Spleen (tissue), 11 donors: Measurements from ENCODE around the gene SLC2A9. TPM values are rescaled to one million over a fixed set of nuclear protein-coding genes. Genes with fewer than 3 reads are reported as not detected.

Source experiments
- DNase-seq: peaks from one replicate; pipeline ENCODE4 v3.0.0-alpha.2; 2020
- H3K27ac ChIP-seq, 8 donors: fragments of 200-600 bp; sonication (generic) in 7 of 8; 1 replicate in 4 of 8; 2 replicates in 4 of 8; pipeline versions ENCODE4 v1.5.0 to v1.8.0; 2016 to 2021; ENCODE audit warnings: inconsistent platforms in 4 of 8, mild to moderate bottlenecking in 4 of 8, moderate library complexity in 1 of 8
- H3K27me3 ChIP-seq, 7 donors: fragments of 200-600 bp; sonication (generic) in 6 of 7; replicated peaks in 1 of 7; 1 replicate in 4 of 7; 2 replicates in 3 of 7; pipeline versions ENCODE4 v1.5.0 to v1.8.0; 2016 to 2021; ENCODE audit warnings: inconsistent platforms in 3 of 7, mild to moderate bottlenecking in 1 of 7
- H3K36me3 ChIP-seq, 6 donors: fragments of 200-600 bp; sonication (generic) in 5 of 6; 1 replicate in 4 of 6; 2 replicates in 2 of 6; pipeline versions ENCODE4 v1.5.0 to v1.8.0; 2016 to 2021; ENCODE audit warnings: inconsistent platforms in 2 of 6
- H3K4me1 ChIP-seq, 6 donors: fragments of 200-600 bp; sonication (generic) in 5 of 6; 1 replicate in 3 of 6; 2 replicates in 3 of 6; pipeline versions ENCODE4 v1.5.0 to v1.8.0; 2016 to 2021; ENCODE audit warnings: inconsistent platforms in 3 of 6
- H3K4me3 ChIP-seq, 8 donors: fragments of 200-600 bp; sonication (generic) in 7 of 8; 1 replicate in 4 of 8; 2 replicates in 4 of 8; pipeline versions ENCODE4 v1.5.0 to v1.8.0; 2016 to 2021; ENCODE audit warnings: inconsistent platforms in 4 of 8, mild to moderate bottlenecking in 4 of 8, moderate library complexity in 2 of 8
- H3K9me3 ChIP-seq, 8 donors: fragments of 200-600 bp; sonication (generic) in 7 of 8; 1 replicate in 4 of 8; 2 replicates in 4 of 8; pipeline versions ENCODE4 v1.5.0 to v1.8.0; 2016 to 2021; ENCODE audit warnings: inconsistent platforms in 4 of 8
- POLR2A ChIP-seq, 3 donors: fragments of 450-650 bp; IDR thresholded peaks; one replicate each; pipeline ENCODE4 v1.5.1; 2017; ENCODE audit warnings: antibody characterized with exemption in 3 of 3, mild to moderate bottlenecking in 1 of 3
- POLR2AphosphoS5 ChIP-seq, 3 donors: sonication (generic); formaldehyde crosslinking; IDR thresholded peaks; one replicate each; pipeline ENCODE4 v1.5.1; 2017; ENCODE audit warnings: antibody characterized with exemption in 3 of 3
- WGBS, 5 donors: extraction: QIAGEN DNeasy Blood & Tissue Kit in 3 of 5; methylation state at CpG; one replicate each; pipeline versions ENCODE4 v1.1.5 to v1.1.7; 2013 to 2018; 5-methylcytosine and 5-hydroxymethylcytosine counted together
- intact Hi-C: fragments of 100-400 bp; cut with DNase I; formaldehyde crosslinking; loops from one replicate; pipeline ENCODE4 v1.15.0; 2023; ENCODE audit warnings: low total_unique reads
- polyA plus RNA-seq, 3 donors: library from polyadenylated mRNA; stranded (reverse); fragments of 200-250 nt; gene quantifications; one replicate each; pipeline ENCODE4 v1.2.1, GENCODE V29; 2013
- total RNA-seq, 7 donors: library from RNA; depleted of rRNA in 3 of 7; stranded (reverse); fragments of >200 nt in 3 of 7; fragmentation: NEBNext Ultra II Directional in 4 of 7; extraction: Animal tissue kit (Norgen Biotek cat#: 25700) in 4 of 7; gene quantifications; one replicate each; pipeline versions ENCODE4 v1.1.0 to v1.2.1, GENCODE V29; 2016 to 2021
- TF ChIP-seq, protein P1 (sequence below), 11 experiments: fragments of 200-600 bp in 7 of 11; fragments of 450-650 bp in 4 of 11; sonication (generic) in 4 of 11; IDR thresholded peaks in 8 of 11; conservative IDR thresholded peaks in 3 of 11; 1 replicate in 7 of 11; 2 replicates in 4 of 11; pipeline versions ENCODE4 v1.4.0 to v1.8.0; 2016 to 2021; ENCODE audit warnings: antibody characterized with exemption in 11 of 11, inconsistent platforms in 4 of 11, mild to moderate bottlenecking in 1 of 11
- donor health status: healthy with polysubstance abuse.
- donor health status: DM: no; HTN: no; CAD: no; lungs with moderate emphysema.
- donor health status: DM: no; HTN: no; CAD: no.
- donor health status: Bipolar disorder and iron deficiency.
- donor health status: healthy.
- donor health status: DM: no; HTN: no; CAD: no.
- donor health status: DM: yes; HTN: yes; CAD: no.

SLC2A9 gene
- total and polyA plus RNA-seq, 10 donors: 1.2 to 8.8 (median 5.3) TPM

DNA sequence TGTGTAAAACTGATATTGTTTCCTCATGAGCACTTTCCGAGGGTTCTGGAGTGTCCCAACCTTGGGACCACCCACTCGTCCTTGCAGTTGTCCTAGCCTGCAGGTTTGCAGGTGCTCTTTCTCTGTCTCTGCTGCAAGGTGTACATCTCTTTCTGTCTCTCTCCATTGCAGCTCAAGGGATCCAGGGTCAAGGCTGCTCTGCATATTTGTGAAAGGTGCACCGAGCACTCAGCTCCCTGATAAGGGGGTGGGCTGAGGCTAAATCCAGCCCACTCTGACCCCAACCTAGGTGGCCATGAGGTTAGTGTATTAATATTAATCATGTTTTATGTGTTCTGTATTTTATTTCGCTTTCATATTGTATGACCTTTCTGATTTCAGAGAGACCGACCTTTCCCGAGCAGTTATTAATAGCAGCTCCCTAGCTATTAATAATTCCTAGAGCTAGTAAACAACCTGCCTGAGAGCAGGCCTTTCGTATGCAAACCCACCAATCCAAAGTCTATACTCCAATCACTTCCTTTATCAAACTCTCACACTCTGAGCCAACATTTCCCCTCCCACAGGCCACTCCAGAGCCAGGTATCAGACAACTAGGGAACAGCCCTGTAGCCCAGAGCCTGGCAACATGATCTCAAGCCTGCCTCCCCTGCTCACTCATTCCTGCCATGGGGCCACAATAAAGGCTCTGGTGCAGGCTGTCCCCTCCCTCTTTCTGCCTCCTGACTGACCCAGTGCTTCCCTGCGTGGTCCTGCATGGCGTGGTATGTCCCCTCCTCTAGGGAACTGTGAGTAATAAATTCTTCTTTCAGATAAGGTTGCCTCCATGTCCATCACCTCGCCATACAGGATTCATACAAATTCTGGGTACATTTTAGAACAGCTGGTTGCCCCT, 73.9 kb downstream of the SLC2A9 start:
- H3K4me1 ChIP-seq: no peaks in the 10 kb centered on the region
- no peak for TF ChIP-seq POLR2AphosphoS5 (IDR thresholded peaks at IDR 0.05)
- TF ChIP-seq, protein P1, sequence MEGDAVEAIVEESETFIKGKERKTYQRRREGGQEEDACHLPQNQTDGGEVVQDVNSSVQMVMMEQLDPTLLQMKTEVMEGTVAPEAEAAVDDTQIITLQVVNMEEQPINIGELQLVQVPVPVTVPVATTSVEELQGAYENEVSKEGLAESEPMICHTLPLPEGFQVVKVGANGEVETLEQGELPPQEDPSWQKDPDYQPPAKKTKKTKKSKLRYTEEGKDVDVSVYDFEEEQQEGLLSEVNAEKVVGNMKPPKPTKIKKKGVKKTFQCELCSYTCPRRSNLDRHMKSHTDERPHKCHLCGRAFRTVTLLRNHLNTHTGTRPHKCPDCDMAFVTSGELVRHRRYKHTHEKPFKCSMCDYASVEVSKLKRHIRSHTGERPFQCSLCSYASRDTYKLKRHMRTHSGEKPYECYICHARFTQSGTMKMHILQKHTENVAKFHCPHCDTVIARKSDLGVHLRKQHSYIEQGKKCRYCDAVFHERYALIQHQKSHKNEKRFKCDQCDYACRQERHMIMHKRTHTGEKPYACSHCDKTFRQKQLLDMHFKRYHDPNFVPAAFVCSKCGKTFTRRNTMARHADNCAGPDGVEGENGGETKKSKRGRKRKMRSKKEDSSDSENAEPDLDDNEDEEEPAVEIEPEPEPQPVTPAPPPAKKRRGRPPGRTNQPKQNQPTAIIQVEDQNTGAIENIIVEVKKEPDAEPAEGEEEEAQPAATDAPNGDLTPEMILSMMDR (IDR thresholded peaks at IDR 0.05 in 8 of 11, conservative IDR thresholded peaks at IDR 0.05 in 3 of 11): no peak
- no peak for TF ChIP-seq POLR2A (IDR thresholded peaks at IDR 0.05)
- intact Hi-C loops: no loop called here
- no peaks in the 10 kb centered on the region for H3K27me3 ChIP-seq
- no peak overlapping the region for H3K27ac ChIP-seq
- 78 to 88% (median 81%) methylated on average over 10 of the region's 10 CpGs for WGBS, 5 donors
- H3K9me3 ChIP-seq: no peaks in the 10 kb centered on the region
- no peak overlapping the region for H3K4me3 ChIP-seq
- no peak for DNase-seq
- no peaks in the 10 kb centered on the region for H3K36me3 ChIP-seq

DNA sequence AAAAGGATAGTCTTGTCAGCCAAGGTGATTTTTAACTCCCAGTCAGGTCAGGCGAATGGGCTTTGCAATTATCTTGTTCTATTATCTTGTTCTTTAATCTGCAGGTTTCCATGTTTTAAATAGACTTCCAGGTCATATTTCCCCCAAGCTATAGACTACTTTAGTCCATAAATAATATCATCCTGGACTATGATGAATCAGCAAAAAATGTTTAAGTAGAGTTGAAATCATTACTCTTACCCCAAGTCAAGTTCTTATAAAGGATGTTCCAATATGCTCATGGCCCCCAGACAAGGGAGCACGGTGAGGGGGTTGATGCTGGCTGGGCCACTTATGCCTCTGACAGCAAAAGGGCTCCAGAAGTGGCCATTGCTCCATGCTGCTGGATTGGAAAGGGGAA, 75.1 kb downstream of the SLC2A9 start:
- Histone ChIP-seq H3K4me3 (no peak overlapping the region), H3K36me3 (peaks cover 0 to 5% (median 0%) of the 10 kb centered on the region in 6 donors), H3K27me3 (no peaks in the 10 kb centered on the region), H3K9me3 (no peaks in the 10 kb centered on the region), H3K4me1 (no peaks in the 10 kb centered on the region), H3K27ac (no peak overlapping the region)
- 78 to 85% (median 81%) methylated on average over 2 of the region's 2 CpGs for WGBS, 5 donors
- TF ChIP-seq, protein P1 (IDR thresholded peaks at IDR 0.05 in 8 of 11, conservative IDR thresholded peaks at IDR 0.05 in 3 of 11): no peak
- TF ChIP-seq POLR2AphosphoS5 (IDR thresholded peaks at IDR 0.05) (no peak), POLR2A (IDR thresholded peaks at IDR 0.05) (no peak)
- no peak for DNase-seq
- intact Hi-C loops: no loop called here

GRCh38 chr4:9944431-9945425, 76.6 kb downstream of the SLC2A9 start:
- H3K9me3 ChIP-seq: no peaks in the 10 kb centered on the region
- WGBS, 5 donors: 79 to 92% (median 91%) methylated on average over 13 of the region's 13 CpGs
- intact Hi-C loops: no loop called here

More at GRCh38 chr4:9944431-9945425, 76.6 kb downstream of the SLC2A9 start:
- Histone ChIP-seq H3K27me3 (no peaks in the 10 kb centered on the region), H3K4me3 (no peak overlapping the region), H3K36me3 (peaks cover 0 to 5% (median 0%) of the 10 kb centered on the region in 6 donors), H3K4me1 (no peaks in the 10 kb centered on the region), H3K27ac (no peak overlapping the region)
- DNase-seq: no peak
- no peak for TF ChIP-seq POLR2A (IDR thresholded peaks at IDR 0.05)
- TF ChIP-seq, protein P1 (IDR thresholded peaks at IDR 0.05 in 8 of 11, conservative IDR thresholded peaks at IDR 0.05 in 3 of 11): no peak
- no peak for TF ChIP-seq POLR2AphosphoS5 (IDR thresholded peaks at IDR 0.05)
